Cerebellar cortex (tissue), 1 donor: Measurements from ENCODE around the gene SCTR.

Experiments used
- DNase-seq: peaks from one replicate; pipeline ENCODE4 v3.0.0-alpha.2; 2015; ENCODE audit warnings: low spot score

The SCTR gene

DNA sequence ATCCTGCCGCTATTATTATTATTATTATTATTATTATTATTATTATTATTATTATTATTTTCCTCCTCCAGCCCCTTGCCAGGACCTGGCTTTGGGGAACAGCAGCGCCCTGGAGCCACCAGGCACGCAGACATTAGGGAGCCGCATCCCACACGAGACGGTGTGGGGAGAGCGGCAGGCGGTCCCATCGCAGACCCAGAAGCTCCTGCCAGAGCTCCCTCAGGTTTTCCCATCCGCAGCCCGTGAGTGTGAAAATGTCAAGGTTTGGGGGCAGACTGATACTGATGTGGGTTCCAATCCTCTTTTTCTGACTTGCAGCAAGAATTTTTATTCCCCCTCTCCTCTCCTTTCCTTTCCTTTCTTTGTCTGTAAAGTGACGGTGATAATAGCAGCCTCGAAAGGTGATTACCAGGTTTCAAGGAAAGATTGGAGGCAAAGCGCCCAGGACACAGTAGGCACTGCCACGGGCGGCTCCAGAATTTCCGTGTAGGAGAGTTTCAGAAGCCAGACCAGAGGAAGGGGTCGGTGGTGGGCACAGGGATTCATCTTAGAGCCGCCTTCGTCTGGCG, 816 bp downstream of the SCTR start:
- DNase-seq: no peak

- no peak for DNase-seq
Measured at GRCh38 chr2:119522671-119523070, 1.6 kb downstream of the SCTR start.

- no peak for DNase-seq
Measured at GRCh38 chr2:119521433-119522050, 2.7 kb downstream of the SCTR start.

GRCh38 chr2:119520696-119521432, 3.4 kb downstream of the SCTR start:
- DNase-seq: no peak

DNA sequence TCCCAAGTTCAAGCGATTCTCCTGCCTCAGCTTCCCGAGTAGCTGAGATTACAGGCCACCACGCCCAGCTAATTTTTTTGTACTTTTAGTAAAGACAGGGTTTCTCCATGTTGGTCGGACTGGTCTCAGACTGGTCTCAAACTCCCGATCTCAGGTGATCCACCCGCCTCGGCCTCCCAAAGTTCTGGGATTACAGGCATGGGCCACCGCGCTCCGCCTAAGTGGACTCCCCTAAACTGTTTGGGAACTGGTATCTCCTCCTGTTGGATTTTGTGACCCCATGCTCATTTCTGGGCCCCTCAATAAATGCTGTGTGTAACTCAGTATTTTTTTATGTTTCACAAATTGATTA, 5.2 kb downstream of the SCTR start:
- DNase-seq: no peak

- no peak for DNase-seq
Measured at GRCh38 chr2:119518401-119519056, 5.8 kb downstream of the SCTR start.

GRCh38 chr2:119517433-119517832, 6.8 kb downstream of the SCTR start:
- DNase-seq: peak; percentile 36

GRCh38 chr2:119516121-119516520, 8.2 kb downstream of the SCTR start:
- DNase-seq: no peak

DNA sequence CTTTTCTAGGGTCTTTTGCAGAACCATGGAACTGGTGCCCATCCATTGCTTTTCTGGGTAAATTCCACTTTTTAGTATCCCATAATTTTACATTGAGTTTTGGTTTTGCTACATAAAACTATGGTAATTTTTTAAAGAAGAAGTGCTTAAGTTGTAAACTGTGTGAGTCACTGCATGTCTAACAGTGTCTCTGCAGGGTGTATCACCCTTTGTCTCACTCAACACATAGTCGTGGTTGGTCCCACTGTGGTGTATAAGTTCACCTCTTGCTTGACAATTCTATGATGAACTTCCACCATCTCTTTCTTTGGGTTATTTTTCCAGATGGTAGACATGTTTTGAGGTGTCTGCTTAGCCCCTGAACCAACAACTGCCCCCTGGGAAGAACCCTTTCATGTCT, 10.5 kb downstream of the SCTR start:
- no peak for DNase-seq

- no peak for DNase-seq
Measured at GRCh38 chr2:119512946-119513345, 11.3 kb downstream of the SCTR start.

- DNase-seq: no peak
Measured at GRCh38 chr2:119511989-119512388, 12.3 kb downstream of the SCTR start.

DNA sequence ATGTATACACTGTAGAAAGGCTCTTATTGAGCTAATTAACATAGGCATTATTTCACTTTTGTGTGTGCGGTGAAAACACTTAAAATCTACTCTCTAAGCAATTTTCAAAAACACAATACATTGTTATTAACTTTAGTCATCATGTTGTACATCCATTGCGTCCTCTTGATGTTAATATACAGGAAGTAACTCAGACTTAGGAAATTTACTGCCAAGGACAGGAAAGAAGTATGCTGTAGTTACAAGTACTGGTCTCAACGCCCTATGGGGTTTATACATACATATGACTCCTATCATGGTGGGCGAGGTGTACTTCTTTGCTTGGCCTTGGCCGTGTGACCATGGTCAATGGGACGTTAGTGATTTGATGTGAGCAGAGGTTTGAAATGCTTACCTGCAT, 15.5 kb downstream of the SCTR start:
- DNase-seq: no peak

- DNase-seq: no peak
Measured at GRCh38 chr2:119496682-119497081, 27.6 kb downstream of the SCTR start.

DNA sequence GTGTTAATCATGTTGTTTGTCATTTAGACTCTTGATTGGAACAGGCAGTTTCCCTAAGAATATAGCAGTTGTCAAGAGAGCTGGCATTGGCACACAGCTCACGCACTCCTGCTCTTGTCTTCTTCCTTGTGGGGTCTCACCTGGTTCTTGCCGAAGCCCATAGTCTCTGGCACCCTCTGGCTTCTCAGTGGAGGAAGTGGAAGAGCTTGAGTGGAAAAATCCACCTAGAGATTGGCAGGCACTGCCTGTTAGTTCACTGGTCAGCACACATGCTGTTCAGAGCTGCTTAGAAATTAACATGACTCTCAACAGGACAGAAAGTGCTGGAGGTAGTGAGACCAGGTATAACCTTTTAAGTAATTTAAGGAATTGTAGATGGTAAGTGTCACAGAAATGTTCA, 28.3 kb downstream of the SCTR start:
- no peak for DNase-seq

DNA sequence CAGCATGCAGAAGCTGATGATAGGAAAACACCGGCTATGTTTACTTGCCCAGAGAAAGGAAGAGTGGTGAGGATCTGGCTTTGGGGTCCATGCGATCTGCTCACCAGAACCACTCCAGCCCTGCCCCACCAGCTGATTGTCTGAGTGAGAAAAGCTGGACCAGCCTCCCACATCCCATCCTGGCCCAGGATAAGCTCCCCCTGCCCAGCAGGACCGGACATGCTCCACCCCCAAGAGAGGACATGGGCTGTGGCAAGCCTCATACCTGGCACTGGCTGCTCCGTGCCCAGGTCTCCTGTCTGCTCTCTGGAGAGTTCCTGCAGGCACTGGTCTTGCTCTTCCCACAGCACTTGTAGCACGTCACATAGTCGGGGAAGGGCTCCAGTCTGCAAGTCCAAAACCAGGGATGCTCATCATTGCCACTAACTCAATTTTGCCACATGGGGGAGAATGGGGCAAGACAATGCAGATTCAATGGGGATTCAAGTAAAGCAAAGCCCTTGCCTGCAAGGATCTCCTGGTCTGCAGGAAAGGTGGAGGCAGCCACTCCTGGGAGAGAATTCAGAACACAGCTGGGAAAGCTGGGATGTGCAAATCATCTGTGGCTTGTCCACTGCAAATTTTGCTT, 30.0 kb downstream of the SCTR start:
- DNase-seq: no peak

GRCh38 chr2:119491776-119492525, 32.3 kb downstream of the SCTR start:
- no peak for DNase-seq

- no peak for DNase-seq
Measured at GRCh38 chr2:119490653-119491195, 33.6 kb downstream of the SCTR start.

DNA sequence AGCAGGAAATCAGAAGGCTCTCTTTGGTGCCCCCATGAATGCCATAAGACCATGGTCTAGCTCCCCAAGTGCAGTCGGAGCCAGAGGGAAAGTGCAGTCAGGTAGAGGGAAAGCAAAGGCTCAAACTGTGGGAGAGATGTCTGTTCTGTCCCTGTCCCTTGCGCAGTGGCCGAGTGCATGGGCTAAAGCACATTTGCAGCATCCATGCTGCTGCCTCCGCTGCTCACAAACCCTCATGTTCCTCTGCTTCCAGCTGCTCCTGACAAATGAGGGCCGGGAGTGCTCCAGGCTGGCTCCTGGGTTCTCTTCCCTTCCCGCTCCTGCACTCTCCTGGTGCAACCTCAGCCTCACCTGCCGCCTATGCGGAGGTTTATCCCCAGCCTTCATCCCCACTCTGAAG, 34.2 kb downstream of the SCTR start:
- DNase-seq: no peak

DNA sequence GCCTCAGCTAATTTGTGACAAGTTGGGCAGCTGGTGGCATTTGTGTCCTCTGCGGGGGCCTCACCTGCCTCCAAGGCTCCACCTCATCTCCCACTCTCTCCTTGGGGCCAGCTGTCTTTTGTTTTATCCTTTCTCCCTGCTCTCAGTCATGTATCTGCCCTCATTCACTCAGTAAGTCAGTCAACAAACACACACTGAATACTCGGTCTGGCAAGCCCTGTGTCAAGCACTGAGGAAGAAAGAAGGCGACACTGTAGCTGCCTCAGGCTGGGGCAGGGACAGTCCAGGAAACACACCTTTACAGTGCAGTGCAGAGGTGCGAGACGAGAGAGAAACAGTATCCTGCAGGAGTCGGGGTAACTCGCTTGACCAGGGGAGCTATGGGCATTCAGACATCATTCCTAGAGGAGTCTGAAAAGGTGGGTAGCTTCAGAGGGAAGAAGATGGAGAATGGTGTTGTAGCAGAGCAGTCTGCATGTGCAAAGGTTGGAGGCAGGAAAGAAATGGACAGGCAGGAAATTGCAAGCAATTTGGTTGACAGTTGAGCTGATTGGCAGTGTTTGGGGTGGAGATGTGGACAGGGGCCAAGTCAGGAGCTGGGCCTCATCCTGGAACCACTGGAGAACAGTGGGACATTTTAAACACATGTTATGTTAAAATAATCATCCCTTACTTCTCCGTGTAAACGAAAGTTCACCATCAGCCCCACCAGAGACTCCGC, 34.9 kb downstream of the SCTR start:
- no peak for DNase-seq

GRCh38 chr2:119488245-119489214, 35.8 kb downstream of the SCTR start:
- DNase-seq: no peak
